Measurements from ENCODE around the gene MAG. TPM values are rescaled to one million over a fixed set of nuclear protein-coding genes. Genes with fewer than 3 reads are reported as not detected.

The MAG gene
- total RNA-seq, 1 donor from 2014 or later = not detected

DNA sequence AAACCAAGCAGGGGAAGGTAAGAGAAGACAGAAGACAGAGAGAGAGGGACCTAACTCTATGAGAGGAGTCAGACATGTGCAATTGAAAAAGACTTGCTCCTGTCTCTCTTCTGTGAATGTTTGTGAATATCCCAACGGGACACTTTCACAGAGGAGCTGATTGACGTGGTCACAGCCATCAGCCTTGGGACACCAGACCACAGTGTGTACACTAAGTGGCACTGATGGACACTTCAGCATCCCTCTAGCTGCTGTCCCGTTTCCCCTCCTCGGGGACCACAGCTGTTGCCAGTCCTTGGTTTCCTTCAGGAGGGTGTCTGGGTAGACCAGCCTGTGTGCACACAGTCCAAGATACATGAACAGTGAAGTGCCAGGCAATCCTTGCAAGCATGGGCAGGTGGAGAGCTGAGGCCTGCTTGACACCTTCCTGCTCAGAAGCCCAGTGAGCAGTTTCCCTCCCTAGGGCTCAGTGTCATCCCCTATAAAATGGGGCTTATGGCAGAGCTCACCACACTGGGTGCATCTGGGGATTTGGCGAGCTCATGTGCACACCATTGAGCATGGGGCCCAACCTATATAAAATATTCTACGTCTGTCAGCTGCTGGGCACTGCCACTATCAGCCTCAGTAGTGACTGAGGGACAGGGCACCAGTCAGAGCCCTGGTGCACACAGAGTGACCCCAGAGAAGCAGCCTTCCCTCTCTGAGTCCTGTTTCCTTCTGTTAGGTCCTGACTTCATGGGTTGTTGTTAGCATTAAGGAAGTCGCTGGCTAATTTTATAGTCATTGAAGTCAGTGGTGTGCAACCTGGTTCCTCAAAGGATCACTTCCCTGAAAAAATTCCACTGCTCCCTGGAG lies 27.5 kb upstream of the MAG start:
- H3K4me1 Mint-ChIP-seq = peaks cover 3% of the 10 kb centered on the region
- H3K9me3 Mint-ChIP-seq = no peaks in the 10 kb centered on the region
- H3K27ac Mint-ChIP-seq (ENCODE audit: unreplicated experiment) = no peak overlapping the region
- TF ChIP-seq, protein P1, sequence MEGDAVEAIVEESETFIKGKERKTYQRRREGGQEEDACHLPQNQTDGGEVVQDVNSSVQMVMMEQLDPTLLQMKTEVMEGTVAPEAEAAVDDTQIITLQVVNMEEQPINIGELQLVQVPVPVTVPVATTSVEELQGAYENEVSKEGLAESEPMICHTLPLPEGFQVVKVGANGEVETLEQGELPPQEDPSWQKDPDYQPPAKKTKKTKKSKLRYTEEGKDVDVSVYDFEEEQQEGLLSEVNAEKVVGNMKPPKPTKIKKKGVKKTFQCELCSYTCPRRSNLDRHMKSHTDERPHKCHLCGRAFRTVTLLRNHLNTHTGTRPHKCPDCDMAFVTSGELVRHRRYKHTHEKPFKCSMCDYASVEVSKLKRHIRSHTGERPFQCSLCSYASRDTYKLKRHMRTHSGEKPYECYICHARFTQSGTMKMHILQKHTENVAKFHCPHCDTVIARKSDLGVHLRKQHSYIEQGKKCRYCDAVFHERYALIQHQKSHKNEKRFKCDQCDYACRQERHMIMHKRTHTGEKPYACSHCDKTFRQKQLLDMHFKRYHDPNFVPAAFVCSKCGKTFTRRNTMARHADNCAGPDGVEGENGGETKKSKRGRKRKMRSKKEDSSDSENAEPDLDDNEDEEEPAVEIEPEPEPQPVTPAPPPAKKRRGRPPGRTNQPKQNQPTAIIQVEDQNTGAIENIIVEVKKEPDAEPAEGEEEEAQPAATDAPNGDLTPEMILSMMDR (conservative IDR thresholded peaks at IDR 0.05) = no peak
- no peak for DNase-seq (ENCODE audit: low read depth, low spot score)
- H3K27me3 Mint-ChIP-seq (ENCODE audit: low read depth) = peaks cover 7% of the 10 kb centered on the region
- peaks cover 2% of the 10 kb centered on the region for H3K36me3 Mint-ChIP-seq (ENCODE audit: low read depth)
- peak overlapping the region; percentile 81 for H3K4me3 Mint-ChIP-seq

DNA sequence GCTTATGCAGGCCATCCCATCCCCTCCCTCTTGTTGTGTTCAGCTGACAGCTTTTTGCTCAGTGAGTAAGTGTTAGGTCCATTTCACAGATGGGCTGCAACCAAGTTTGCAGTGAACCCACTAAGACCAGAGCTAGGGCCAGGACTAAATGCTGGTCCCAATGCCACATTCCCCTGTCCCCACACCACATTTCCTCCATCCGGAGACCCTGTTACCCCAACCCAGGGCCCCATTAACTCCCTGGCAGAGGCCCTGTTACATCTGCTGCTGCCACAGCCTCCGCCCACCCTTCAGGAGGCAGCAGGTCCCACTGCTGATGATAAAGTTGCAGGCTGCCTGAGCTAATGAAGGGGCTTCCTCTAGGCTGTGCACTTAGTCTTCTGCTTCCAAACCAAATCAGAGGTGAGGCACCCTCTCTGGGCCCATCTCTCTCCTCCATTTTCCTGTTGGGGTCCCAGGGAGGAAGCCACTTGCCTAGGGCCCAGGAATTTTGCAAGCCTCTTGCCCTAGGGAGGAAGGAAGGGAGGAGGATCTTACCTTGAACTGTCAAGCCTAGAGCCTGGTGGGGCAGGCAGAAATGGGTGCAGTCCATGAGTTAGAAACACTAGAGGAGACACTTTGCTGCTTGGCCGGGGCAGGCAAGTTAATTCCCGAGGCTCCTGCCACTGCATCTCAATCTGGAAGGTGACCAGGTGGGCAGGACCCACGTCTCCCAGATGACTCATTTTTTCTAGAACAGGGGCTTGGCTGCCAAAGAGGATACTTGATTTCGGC lies 26.6 kb upstream of the MAG start:
- TF ChIP-seq, protein P1 (conservative IDR thresholded peaks at IDR 0.05) = no peak
- no peaks in the 10 kb centered on the region for H3K9me3 Mint-ChIP-seq
- H3K36me3 Mint-ChIP-seq (ENCODE audit: low read depth) = peaks cover 2% of the 10 kb centered on the region
- no peak overlapping the region for H3K27ac Mint-ChIP-seq (ENCODE audit: unreplicated experiment)
- no peak for DNase-seq (ENCODE audit: low read depth, low spot score)
- peaks cover 7% of the 10 kb centered on the region for H3K4me1 Mint-ChIP-seq
- H3K4me3 Mint-ChIP-seq = peak overlapping the region; percentile 81
- peaks cover 7% of the 10 kb centered on the region for H3K27me3 Mint-ChIP-seq (ENCODE audit: low read depth)

DNA sequence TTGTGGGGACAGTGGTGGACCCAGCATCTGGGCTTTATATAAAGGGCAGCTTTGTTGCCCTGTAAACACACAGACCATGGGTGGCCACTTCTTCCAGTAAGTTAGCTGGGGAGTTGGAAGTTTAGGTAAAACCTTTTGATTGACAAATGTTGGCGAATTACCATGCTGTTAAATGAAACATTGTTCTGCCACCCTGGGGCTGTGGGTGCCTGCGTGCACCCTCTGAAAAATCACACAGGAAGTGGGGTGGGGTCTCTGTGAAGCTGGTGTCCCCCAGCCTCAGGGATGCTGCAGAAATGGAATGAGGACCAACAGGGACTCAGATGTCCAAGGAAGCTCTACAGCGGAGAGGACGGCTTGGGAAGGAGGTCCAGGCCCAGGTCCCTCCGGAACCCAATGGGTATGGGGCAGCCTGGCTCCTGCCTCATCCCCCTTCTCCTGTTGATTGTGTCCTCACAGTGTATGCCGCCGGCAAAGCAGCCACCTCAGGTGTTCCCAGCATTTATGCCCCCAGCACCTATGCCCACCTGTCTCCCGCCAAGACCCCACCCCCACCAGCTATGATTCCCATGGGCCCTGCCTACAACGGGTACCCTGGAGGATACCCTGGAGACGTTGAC lies 26.0 kb upstream of the MAG start:
- Mint-ChIP-seq H3K27me3 (ENCODE audit: low read depth) (peaks cover 2% of the 10 kb centered on the region), H3K4me3 (peak overlapping the region; percentile 81), H3K36me3 (ENCODE audit: low read depth) (peaks cover 2% of the 10 kb centered on the region), H3K9me3 (no peaks in the 10 kb centered on the region), H3K4me1 (peaks cover 7% of the 10 kb centered on the region), H3K27ac (ENCODE audit: unreplicated experiment) (no peak overlapping the region)
- TF ChIP-seq, protein P1 (conservative IDR thresholded peaks at IDR 0.05) = no peak
- no peak for DNase-seq (ENCODE audit: low read depth, low spot score)

DNA sequence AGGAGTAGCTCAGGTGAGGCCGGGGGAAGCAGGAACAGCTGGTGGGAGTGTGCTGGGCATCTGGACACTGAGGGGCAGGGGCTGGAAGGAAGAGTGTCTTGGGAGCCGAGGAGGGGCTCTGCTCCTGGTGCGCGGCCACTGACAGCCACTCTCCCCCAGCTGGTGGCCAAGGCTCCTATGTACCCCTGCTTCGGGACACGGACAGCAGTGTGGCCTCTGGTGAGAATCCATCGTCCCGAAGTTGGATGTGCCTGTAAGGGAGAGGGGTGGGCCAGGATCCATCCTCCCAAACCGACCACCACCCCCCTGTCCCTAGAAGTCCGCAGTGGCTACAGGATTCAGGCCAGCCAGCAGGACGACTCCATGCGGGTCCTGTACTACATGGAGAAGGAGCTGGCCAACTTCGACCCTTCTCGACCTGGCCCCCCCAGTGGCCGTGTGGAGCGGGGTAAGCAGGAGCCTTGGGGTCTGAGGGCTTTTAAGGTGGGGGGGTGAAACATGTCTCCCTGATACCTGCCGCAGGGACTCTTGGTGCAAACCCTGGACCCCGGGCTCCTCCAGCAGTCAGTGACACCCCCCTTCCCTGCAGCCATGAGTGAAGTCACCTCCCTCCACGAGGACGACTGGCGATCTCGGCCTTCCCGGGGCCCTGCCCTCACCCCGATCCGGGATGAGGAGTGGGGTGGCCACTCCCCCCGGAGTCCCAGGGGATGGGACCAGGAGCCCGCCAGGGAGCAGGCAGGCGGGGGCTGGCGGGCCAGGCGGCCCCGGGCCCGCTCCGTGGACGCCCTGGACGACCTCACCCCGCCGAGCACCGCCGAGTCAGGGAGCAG lies 25.2 kb upstream of the MAG start:
- Mint-ChIP-seq H3K27ac (ENCODE audit: unreplicated experiment) (no peak overlapping the region), H3K4me3 (peak overlapping the region; percentile 81), H3K4me1 (peaks cover 7% of the 10 kb centered on the region), H3K9me3 (no peaks in the 10 kb centered on the region), H3K27me3 (ENCODE audit: low read depth) (peaks cover 2% of the 10 kb centered on the region), H3K36me3 (ENCODE audit: low read depth) (peaks cover 2% of the 10 kb centered on the region)
- DNase-seq (ENCODE audit: low read depth, low spot score) = no peak
- TF ChIP-seq, protein P1 (conservative IDR thresholded peaks at IDR 0.05) = no peak

DNA sequence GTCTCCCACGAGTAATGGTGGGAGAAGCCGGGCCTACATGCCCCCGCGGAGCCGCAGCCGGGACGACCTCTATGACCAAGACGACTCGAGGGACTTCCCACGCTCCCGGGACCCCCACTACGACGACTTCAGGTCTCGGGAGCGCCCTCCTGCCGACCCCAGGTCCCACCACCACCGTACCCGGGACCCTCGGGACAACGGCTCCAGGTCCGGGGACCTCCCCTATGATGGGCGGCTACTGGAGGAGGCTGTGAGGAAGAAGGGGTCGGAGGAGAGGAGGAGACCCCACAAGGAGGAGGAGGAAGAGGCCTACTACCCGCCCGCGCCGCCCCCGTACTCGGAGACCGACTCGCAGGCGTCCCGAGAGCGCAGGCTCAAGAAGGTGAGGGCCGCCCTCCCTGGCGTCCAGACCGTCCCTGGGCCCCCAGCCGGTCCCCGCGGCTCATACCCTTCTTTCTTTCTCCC lies 24.6 kb upstream of the MAG start:
- peak; percentile 34 for DNase-seq (ENCODE audit: low read depth, low spot score)
- H3K36me3 Mint-ChIP-seq (ENCODE audit: low read depth) = peaks cover 5% of the 10 kb centered on the region
- peak overlapping the region; percentile 86 for H3K27ac Mint-ChIP-seq (ENCODE audit: unreplicated experiment)
- no peaks in the 10 kb centered on the region for H3K9me3 Mint-ChIP-seq
- peaks cover 2% of the 10 kb centered on the region for H3K27me3 Mint-ChIP-seq (ENCODE audit: low read depth)
- TF ChIP-seq, protein P1 (conservative IDR thresholded peaks at IDR 0.05) = no peak
- peaks cover 7% of the 10 kb centered on the region for H3K4me1 Mint-ChIP-seq
- peak overlapping the region; percentile 96 for H3K4me3 Mint-ChIP-seq

Measured in neural crest cell (in vitro differentiated cells).